ENCODE results near the gene PLEKHJ1. TPM values are rescaled to one million over a fixed set of nuclear protein-coding genes. Genes with fewer than 3 reads are reported as not detected.

PLEKHJ1 gene
- total and polyA plus RNA-seq, 2 of the 13 experiments (the other 11 are each of a cell fraction or from before 2014, with no cell fraction given) = 70.5 to 130 TPM

DNA sequence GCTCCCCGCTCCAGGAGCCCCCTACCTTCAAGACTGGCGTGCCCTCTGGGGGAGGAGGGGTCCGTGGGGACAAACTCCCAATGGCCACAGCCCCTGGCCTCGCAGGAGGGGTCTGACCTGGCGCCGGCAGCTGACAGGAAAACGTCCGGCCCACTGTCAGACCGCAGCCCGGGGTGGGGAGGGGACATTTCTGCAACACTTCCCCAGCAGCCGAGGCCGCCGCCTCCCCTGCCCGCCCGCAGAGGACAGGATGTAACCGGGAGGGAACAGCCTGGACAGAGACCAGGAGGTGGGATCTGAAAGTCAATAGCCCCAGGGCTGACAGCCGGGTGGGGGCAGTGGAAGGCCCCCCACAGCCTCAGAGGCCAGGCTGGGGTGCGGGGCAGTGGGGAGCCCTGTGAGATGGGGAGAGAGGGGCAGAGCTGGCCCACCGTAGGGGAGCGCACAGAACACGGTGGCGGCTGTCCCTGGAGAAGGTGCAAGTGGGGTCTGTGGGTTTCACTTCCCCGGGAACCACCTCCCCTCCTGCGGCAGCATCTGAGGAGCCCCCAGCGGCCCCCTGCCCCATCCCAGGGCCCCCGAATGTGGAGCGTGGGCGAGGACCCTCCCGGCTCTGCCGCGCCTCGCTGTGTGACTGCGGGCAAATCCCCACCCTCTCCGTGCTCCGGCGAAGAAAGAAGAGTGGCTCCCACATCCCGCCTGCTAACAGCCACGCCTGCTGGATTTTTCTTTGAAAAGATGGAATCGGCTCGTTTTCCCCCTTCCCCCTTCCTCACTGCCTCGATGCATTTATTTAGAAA is 46.1 kb upstream of the PLEKHJ1 start, which contains the start of gene PEAK3 (continued):
- TF ChIP-seq, protein P1, sequence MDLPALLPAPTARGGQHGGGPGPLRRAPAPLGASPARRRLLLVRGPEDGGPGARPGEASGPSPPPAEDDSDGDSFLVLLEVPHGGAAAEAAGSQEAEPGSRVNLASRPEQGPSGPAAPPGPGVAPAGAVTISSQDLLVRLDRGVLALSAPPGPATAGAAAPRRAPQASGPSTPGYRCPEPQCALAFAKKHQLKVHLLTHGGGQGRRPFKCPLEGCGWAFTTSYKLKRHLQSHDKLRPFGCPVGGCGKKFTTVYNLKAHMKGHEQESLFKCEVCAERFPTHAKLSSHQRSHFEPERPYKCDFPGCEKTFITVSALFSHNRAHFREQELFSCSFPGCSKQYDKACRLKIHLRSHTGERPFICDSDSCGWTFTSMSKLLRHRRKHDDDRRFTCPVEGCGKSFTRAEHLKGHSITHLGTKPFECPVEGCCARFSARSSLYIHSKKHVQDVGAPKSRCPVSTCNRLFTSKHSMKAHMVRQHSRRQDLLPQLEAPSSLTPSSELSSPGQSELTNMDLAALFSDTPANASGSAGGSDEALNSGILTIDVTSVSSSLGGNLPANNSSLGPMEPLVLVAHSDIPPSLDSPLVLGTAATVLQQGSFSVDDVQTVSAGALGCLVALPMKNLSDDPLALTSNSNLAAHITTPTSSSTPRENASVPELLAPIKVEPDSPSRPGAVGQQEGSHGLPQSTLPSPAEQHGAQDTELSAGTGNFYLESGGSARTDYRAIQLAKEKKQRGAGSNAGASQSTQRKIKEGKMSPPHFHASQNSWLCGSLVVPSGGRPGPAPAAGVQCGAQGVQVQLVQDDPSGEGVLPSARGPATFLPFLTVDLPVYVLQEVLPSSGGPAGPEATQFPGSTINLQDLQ (CRISPR knock-in tag; IDR thresholded peaks at IDR 0.05) = no peak
- TF ChIP-seq GFI1 (CRISPR knock-in tag; IDR thresholded peaks at IDR 0.05; ENCODE audit: borderline replicate concordance) (no peak), XBP1 (CRISPR knock-in tag; IDR thresholded peaks at IDR 0.05) (no peak), SRSF1 (optimal IDR thresholded peaks at IDR 0.05; ENCODE audit: low read depth, low read length) (peak; percentile 63), ZFP41 (CRISPR knock-in tag; IDR thresholded peaks at IDR 0.05; ENCODE audit: borderline replicate concordance) (no peak), ZNF292 (CRISPR knock-in tag; IDR thresholded peaks at IDR 0.05; ENCODE audit: borderline replicate concordance, low read depth) (peak; percentile 83), BCLAF1 (IDR thresholded peaks at IDR 0.05) (no peak)
- TF ChIP-seq, protein P2, sequence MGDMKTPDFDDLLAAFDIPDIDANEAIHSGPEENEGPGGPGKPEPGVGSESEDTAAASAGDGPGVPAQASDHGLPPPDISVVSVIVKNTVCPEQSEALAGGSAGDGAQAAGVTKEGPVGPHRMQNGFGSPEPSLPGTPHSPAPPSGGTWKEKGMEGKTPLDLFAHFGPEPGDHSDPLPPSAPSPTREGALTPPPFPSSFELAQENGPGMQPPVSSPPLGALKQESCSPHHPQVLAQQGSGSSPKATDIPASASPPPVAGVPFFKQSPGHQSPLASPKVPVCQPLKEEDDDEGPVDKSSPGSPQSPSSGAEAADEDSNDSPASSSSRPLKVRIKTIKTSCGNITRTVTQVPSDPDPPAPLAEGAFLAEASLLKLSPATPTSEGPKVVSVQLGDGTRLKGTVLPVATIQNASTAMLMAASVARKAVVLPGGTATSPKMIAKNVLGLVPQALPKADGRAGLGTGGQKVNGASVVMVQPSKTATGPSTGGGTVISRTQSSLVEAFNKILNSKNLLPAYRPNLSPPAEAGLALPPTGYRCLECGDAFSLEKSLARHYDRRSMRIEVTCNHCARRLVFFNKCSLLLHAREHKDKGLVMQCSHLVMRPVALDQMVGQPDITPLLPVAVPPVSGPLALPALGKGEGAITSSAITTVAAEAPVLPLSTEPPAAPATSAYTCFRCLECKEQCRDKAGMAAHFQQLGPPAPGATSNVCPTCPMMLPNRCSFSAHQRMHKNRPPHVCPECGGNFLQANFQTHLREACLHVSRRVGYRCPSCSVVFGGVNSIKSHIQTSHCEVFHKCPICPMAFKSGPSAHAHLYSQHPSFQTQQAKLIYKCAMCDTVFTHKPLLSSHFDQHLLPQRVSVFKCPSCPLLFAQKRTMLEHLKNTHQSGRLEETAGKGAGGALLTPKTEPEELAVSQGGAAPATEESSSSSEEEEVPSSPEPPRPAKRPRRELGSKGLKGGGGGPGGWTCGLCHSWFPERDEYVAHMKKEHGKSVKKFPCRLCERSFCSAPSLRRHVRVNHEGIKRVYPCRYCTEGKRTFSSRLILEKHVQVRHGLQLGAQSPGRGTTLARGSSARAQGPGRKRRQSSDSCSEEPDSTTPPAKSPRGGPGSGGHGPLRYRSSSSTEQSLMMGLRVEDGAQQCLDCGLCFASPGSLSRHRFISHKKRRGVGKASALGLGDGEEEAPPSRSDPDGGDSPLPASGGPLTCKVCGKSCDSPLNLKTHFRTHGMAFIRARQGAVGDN (CRISPR knock-in tag; IDR thresholded peaks at IDR 0.05) = peak; percentile 66
- TF ChIP-seq, protein P3, sequence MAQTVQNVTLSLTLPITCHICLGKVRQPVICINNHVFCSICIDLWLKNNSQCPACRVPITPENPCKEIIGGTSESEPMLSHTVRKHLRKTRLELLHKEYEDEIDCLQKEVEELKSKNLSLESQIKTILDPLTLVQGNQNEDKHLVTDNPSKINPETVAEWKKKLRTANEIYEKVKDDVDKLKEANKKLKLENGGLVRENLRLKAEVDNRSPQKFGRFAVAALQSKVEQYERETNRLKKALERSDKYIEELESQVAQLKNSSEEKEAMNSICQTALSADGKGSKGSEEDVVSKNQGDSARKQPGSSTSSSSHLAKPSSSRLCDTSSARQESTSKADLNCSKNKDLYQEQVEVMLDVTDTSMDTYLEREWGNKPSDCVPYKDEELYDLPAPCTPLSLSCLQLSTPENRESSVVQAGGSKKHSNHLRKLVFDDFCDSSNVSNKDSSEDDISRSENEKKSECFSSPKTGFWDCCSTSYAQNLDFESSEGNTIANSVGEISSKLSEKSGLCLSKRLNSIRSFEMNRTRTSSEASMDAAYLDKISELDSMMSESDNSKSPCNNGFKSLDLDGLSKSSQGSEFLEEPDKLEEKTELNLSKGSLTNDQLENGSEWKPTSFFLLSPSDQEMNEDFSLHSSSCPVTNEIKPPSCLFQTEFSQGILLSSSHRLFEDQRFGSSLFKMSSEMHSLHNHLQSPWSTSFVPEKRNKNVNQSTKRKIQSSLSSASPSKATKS (CRISPR knock-in tag; IDR thresholded peaks at IDR 0.05) = no peak
- TF ChIP-seq, protein P4, sequence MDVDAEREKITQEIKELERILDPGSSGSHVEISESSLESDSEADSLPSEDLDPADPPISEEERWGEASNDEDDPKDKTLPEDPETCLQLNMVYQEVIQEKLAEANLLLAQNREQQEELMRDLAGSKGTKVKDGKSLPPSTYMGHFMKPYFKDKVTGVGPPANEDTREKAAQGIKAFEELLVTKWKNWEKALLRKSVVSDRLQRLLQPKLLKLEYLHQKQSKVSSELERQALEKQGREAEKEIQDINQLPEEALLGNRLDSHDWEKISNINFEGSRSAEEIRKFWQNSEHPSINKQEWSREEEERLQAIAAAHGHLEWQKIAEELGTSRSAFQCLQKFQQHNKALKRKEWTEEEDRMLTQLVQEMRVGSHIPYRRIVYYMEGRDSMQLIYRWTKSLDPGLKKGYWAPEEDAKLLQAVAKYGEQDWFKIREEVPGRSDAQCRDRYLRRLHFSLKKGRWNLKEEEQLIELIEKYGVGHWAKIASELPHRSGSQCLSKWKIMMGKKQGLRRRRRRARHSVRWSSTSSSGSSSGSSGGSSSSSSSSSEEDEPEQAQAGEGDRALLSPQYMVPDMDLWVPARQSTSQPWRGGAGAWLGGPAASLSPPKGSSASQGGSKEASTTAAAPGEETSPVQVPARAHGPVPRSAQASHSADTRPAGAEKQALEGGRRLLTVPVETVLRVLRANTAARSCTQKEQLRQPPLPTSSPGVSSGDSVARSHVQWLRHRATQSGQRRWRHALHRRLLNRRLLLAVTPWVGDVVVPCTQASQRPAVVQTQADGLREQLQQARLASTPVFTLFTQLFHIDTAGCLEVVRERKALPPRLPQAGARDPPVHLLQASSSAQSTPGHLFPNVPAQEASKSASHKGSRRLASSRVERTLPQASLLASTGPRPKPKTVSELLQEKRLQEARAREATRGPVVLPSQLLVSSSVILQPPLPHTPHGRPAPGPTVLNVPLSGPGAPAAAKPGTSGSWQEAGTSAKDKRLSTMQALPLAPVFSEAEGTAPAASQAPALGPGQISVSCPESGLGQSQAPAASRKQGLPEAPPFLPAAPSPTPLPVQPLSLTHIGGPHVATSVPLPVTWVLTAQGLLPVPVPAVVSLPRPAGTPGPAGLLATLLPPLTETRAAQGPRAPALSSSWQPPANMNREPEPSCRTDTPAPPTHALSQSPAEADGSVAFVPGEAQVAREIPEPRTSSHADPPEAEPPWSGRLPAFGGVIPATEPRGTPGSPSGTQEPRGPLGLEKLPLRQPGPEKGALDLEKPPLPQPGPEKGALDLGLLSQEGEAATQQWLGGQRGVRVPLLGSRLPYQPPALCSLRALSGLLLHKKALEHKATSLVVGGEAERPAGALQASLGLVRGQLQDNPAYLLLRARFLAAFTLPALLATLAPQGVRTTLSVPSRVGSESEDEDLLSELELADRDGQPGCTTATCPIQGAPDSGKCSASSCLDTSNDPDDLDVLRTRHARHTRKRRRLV (CRISPR knock-in tag; IDR thresholded peaks at IDR 0.05) = no peak
